ACC112 (cell line): Measurements from ENCODE around the gene DNASE1L2.

ENCODE experiments used
- H2AFZ ChIP-seq: fragments of 200-600 bp; sonication (generic); one replicate; pipeline ENCODE4 v1.6.0; 2017; ENCODE audit warnings: antibody characterized with exemption, low read length; ENCODE audit not compliant: unreplicated experiment
- H3K27ac ChIP-seq: fragments of 200-600 bp; sonication (generic); 2 replicates; pipeline ENCODE4 v1.5.1; 2014; ENCODE audit warnings: low read depth, mild to moderate bottlenecking, antibody characterized with exemption, low read length, moderate library complexity
- H3K27me3 ChIP-seq: fragments of 200-600 bp; sonication (generic); 2 replicates; pipeline ENCODE4 v1.6.1; 2014; ENCODE audit warnings: mild to moderate bottlenecking, antibody characterized with exemption, low read length, moderate library complexity, mixed read lengths; ENCODE audit not compliant: insufficient read depth
- H3K36me3 ChIP-seq: fragments of 200-600 bp; sonication (generic); 2 replicates; pipeline ENCODE4 v1.6.1; 2016; ENCODE audit warnings: mild to moderate bottlenecking, antibody characterized with exemption, low read length, moderate library complexity, mixed read lengths; ENCODE audit not compliant: insufficient read depth
- H3K4me1 ChIP-seq: fragments of 200-600 bp; sonication (generic); one replicate; pipeline ENCODE4 v1.6.1; 2016; ENCODE audit warnings: low read length, mixed read lengths; ENCODE audit not compliant: insufficient read depth, unreplicated experiment, control insufficient read depth
- H3K4me3 ChIP-seq: fragments of 200-600 bp; sonication (generic); 2 replicates; pipeline ENCODE4 v1.5.1; 2014; ENCODE audit warnings: mild to moderate bottlenecking, low read depth, low read length
- H3K79me2 ChIP-seq: fragments of 200-600 bp; sonication (generic); one replicate; pipeline ENCODE4 v1.6.0; 2016; ENCODE audit warnings: low read length; ENCODE audit not compliant: control insufficient read depth, unreplicated experiment, insufficient read depth

DNASE1L2 gene

DNA sequence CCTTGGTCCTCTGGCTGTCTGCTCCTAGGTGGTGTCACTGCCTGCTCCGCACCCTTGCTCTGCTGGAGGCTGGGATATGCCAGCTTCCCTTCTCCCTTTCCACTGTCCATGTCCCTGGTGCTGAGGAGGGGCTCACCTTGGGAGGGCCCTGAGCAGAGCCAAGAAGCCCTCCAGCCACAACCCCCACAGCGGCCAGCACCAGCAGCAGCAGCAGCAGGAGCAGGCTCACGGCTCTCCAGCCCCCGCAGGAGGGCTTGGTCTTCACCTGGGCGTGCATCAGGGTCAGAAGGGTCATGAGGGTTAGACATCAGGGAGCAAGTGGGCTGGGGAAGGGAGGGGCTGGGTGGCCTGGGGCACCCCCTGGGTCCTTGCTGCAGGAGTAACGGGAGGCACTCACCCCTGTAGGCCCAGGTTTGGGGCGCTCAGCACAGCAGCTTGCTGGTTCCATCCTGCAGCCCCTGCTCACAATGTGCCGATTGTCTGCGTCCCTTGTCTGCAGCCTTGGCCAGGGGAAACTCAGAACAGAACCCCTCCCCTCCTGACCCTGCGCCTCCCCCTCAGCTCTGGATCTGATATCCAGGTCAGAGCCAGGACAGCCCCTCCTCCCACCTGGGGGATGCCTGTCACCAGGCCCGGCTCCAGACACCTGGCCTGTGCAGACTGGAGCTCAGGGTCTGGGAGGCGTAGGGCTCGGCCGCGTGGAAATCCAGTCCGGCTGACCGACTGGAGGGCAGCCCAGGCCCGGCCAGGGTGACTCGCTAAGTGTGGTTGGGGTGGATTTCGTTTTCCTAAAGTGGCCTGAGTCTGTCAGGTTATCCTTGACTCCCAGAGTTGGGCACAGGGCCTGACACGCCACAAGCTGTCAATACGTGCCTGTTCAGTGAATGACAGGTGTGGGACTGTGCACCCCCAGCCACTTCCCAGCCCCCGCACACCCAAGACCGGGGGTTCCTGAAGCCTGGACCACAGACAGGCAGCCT lies 25.6 kb upstream of the DNASE1L2 start, which contains the start of gene BRICD5:
BRICD5 (minus strand) TSS at position 478 of the 980 bp plus-strand sequence; CDS start at position 448, 30 bp downstream.
- no peaks in the 10 kb centered on the region for H3K27me3 ChIP-seq
- peaks cover 11% of the 10 kb centered on the region; the same call in 1 of the 2 replicates for H3K36me3 ChIP-seq
- H3K79me2 ChIP-seq: peaks cover 32% of the 10 kb centered on the region
- H3K4me1 ChIP-seq: peaks cover 24% of the 10 kb centered on the region
- no peak within 1 kb of the TSS for H2AFZ ChIP-seq
- no peak within 1 kb of the TSS for H3K27ac ChIP-seq
- no peak within 1 kb of the TSS; the same call in 1 of the 2 replicates for H3K4me3 ChIP-seq

DNA sequence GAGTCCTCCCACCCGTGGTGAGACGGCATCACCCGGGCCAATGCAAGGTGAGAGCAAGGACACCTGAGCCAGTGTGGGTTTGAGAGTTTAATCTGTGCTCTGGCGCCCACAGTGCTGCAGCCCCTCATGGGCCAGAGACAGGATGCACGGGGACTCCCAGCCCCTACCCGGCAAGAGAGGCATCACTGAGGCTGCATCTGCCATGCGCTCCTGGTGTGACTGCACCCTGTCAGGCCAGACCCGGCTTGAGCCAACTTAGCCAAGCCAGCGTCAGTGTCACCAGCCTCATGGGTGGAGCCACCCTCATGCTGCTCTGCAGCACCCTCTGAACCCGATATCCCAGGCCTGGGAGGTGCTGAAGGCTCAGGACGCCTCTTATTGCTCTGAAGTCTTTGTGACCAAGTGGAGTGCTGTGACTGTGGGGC lies 24.3 kb upstream of the DNASE1L2 start:
- H3K36me3 ChIP-seq: peaks cover 11% of the 10 kb centered on the region; the same call in 1 of the 2 replicates

DNA sequence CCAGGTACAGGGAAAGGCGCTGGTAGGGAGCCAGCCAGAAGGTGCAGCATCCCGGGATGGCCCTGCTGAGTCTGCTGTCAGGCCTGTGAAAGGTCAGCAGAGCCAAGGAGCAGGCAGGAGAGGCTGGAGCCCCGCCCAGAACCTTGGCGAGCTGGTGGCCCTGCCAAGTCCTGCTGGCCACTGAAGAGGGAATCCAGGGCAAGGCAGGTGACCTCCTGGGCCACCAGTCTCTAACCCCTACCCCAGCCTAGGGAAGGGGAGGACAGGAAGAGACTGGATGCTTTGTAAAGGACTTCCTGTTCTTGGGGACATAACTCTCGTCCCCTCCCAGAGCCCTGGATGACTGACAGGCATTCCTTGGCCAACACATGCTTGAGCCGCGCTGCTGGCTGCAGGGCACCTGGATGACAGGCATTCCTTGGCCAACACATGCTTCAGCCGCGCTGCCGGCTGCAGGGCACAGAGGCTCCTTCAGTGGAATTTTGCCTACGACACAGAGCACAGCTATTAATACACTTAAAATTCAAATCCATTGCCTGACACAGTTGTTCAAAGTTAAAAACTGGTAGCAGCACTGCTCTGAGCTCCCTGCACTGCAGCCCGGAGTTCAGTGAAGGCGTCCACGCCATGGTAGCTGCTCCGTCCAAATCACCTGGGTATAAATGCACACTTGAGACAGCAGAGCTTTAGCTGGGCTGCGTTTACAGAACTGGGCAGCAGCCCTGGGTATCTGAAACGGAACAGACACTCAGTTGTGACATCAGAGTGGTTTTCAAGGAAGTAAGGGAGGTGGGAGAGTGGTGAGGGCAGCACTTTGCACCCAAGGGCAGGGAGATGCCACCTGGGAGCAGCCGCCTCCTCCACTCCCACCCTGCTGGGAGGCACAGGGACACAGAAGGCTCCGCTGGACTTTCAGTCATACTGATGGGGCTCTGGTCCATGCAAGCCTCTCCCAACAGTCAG lies 23.6 kb upstream of the DNASE1L2 start:
- Histone ChIP-seq H3K4me3 (peak overlapping the region; percentile 99), H3K79me2 (peaks cover 25% of the 10 kb centered on the region), H3K27ac (no peak overlapping the region), H2AFZ (no peak overlapping the region), H3K36me3 (peaks cover 11% of the 10 kb centered on the region; the same call in 1 of the 2 replicates), H3K4me1 (peaks cover 15% of the 10 kb centered on the region), H3K27me3 (no peaks in the 10 kb centered on the region)

More for the DNA sequence above, 24.3 kb upstream of the DNASE1L2 start:
- Histone ChIP-seq H3K4me3 (peak overlapping the region; percentile 99), H2AFZ (no peak overlapping the region), H3K27me3 (no peaks in the 10 kb centered on the region), H3K4me1 (peaks cover 15% of the 10 kb centered on the region), H3K79me2 (peaks cover 25% of the 10 kb centered on the region), H3K27ac (no peak overlapping the region)

DNA sequence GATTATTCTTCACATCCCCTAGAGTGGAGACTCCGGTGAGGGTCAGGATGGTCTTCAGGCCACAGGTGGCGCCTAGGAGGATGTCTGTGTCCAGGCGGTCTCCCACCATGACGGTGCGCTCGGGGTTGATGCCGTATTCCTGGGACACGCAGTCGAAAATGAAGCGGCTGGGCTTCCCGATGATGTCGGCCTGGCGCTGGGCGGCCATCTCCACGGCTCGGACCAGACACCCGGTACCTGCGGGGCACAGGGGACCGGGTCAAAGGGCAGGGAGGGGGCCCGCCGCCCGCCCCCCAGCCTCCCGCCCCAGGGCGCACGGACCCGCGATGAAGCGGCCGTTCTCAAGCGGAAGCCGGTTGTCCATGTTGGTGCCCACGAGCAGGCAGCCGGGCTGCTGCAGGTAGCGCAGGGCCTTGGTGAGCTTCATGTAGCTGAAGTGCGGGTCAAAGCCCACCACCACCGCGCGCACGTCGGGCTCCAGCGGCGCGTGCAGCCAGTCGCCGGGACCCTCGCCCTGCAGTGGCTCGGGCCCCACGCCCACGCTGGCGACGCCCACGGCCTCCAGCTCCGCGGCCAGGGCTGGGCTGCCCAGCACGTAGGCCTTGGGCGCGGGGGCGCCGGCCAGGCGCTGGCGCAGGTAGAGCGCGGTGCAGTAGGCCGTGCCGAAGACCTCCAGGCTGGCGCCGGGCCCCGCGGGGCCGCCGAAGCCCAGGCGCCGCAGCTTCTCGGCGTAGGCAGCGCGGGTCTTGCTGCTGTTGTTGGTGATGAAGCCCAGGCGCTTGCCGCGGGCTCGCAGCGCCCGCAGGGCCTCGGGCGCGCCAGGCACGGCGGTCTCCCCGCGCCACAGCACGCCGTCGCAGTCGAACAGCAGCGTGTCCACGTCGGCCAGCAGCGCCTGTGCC lies 22.2 kb upstream of the DNASE1L2 start:
- H3K27ac ChIP-seq: peak overlapping the region; percentile 38; the same call in 1 of the 2 replicates
- H3K36me3 ChIP-seq: peaks cover 5% of the 10 kb centered on the region; the same call in 1 of the 2 replicates
- H2AFZ ChIP-seq: peak overlapping the region; percentile 28
- H3K79me2 ChIP-seq: peaks cover 25% of the 10 kb centered on the region
- H3K4me1 ChIP-seq: peaks cover 15% of the 10 kb centered on the region
- H3K4me3 ChIP-seq: peak overlapping the region; percentile 99
- H3K27me3 ChIP-seq: no peaks in the 10 kb centered on the region

DNA sequence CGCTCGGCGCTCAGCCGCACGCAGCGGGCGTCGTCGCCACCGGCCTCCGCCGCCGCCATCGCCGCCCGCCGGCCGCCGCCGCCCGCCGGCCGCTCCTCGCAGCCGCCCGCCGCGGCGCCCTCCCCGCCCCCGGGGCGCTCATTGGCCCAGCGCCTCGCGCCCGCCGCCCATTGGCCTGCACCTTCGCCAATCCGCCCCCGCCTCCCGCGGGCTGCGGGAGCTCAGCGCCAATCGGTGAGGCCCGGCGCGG lies 21.6 kb upstream of the DNASE1L2 start, which contains the start of gene PGP:
PGP (minus strand) TSS at position 122 of the 250 bp plus-strand sequence; CDS start at position 59, 63 bp downstream.
- Histone ChIP-seq H3K36me3 (peaks cover 5% of the 10 kb centered on the region; the same call in 1 of the 2 replicates), H3K27ac (peak within 1 kb of the TSS; percentile 92), H2AFZ (peak within 1 kb of the TSS; percentile 77), H3K79me2 (peaks cover 25% of the 10 kb centered on the region), H3K4me3 (peak within 1 kb of the TSS; percentile 99), H3K27me3 (no peaks in the 10 kb centered on the region), H3K4me1 (peaks cover 15% of the 10 kb centered on the region)

DNA sequence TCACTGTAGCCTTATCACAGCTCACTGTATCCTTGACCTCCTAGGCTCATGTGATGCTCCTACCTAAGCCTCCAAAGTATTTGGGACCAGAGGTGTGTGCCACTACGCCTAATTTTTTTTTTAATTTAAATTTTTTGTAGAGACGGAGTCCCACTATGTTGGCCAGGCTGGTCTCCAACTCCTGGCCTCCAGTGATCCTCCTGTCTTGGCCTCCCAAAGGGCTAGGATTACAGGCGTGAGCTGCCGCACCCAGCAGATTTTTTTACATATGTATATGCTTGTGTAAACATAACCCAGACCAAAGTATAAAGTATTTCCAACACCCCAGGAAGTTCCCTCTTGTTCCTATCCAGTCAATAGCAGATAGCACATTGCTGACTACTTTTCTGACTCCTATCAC lies 19.9 kb upstream of the DNASE1L2 start:
- Histone ChIP-seq H3K27ac (no peak overlapping the region), H3K79me2 (peaks cover 25% of the 10 kb centered on the region), H3K4me3 (no peak overlapping the region; the same call in 1 of the 2 replicates)

DNA sequence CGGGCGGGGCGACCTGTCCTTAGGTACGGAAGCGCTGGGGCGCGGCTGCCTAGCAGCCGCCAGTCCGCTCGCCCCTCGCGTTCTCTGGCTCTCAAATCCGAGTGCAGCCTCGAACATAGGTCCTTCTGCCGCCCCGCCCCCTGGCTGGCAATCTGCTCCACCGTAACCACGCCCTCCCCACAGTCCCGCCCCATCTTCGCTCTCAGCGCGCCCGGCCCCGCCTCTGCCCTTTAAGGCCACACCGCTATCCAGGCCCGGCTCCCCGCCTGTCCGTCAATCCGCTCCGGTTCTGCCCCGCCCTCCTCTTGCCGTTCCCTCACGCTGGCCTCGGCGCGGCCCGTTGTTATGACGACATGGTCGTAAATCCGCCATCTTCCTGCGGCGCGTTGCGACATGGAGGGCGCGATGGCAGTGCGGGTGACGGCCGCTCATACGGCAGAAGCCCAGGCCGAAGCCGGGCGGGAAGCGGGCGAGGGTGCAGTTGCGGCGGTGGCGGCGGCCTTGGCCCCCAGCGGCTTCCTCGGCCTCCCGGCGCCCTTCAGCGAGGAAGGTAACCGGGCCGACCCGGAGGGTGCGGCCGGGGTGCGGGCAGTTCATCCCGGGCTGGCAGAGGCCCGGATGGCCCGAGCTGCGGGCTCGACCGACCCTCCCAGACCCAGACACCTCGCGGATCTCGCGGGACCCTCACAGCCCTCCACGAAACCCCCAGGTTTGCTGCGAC lies 12.9 kb upstream of the DNASE1L2 start, which contains the start of gene E4F1:
E4F1 (plus strand) TSS at position 371 of the 721 bp plus-strand sequence; CDS start at position 394, 23 bp downstream.
- H2AFZ ChIP-seq: peak within 1 kb of the TSS; percentile 81
- peaks cover 11% of the 10 kb centered on the region for H3K4me1 ChIP-seq
- no peaks in the 10 kb centered on the region for H3K27me3 ChIP-seq
- H3K79me2 ChIP-seq: peaks cover 41% of the 10 kb centered on the region
- H3K4me3 ChIP-seq: peak within 1 kb of the TSS; percentile 86
- no peaks in the 10 kb centered on the region for H3K36me3 ChIP-seq
- peak within 1 kb of the TSS; percentile 58 for H3K27ac ChIP-seq

More for the DNA sequence above, 19.9 kb upstream of the DNASE1L2 start:
- H3K4me1 ChIP-seq: peaks cover 15% of the 10 kb centered on the region
- no peaks in the 10 kb centered on the region for H3K27me3 ChIP-seq
- H2AFZ ChIP-seq: no peak overlapping the region
- H3K36me3 ChIP-seq: peaks cover 5% of the 10 kb centered on the region; the same call in 1 of the 2 replicates

DNA sequence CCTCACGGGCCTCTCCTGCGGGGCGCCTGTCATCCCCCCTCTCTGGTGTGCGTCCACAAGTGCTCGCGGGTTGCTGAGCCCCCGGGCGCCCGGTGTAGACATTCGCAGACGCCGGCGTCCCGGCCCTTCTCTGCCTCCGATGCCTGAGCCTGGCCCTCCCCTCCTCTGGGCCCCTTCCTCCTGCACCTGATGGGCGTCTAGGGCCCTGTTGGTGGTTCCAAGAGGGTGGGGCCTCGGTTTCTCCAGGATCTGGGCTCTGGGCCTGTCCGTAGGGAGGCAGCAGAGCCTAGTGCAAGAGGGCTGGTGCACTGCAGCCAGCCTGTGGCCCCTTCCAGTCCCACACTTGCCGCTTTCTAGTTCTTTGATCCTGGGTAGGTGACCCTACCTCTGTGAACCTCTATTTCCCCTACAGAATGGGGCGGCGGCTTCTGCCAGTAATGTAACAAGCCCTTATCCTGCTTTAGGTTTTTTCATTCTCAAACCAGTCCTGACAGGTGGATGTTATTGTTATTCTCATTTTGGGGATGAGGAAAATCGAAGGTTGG lies 12.2 kb upstream of the DNASE1L2 start:
- no peaks in the 10 kb centered on the region for H3K36me3 ChIP-seq
- peaks cover 11% of the 10 kb centered on the region for H3K4me1 ChIP-seq
- no peaks in the 10 kb centered on the region for H3K27me3 ChIP-seq
- H3K4me3 ChIP-seq: peak overlapping the region; percentile 86
- H3K27ac ChIP-seq: peak overlapping the region; percentile 58
- H3K79me2 ChIP-seq: peaks cover 45% of the 10 kb centered on the region
- peak overlapping the region; percentile 4 for H2AFZ ChIP-seq
